Regular cardiac myocyte (primary cell): Measurements from ENCODE around the gene CDCA5. TPM values are rescaled to one million over a fixed set of nuclear protein-coding genes. Genes with fewer than 3 reads are reported as not detected.

Experiments
- total RNA-seq: library from RNA; depleted of rRNA; stranded (reverse); fragments of >200 nt; gene quantifications from 2 replicates; pipeline ENCODE4 v1.2.3, GENCODE V29; 2014

The CDCA5 gene, protein sequence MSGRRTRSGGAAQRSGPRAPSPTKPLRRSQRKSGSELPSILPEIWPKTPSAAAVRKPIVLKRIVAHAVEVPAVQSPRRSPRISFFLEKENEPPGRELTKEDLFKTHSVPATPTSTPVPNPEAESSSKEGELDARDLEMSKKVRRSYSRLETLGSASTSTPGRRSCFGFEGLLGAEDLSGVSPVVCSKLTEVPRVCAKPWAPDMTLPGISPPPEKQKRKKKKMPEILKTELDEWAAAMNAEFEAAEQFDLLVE
- 1.1 and 13.4 TPM in 2 replicates for total RNA-seq

DNA sequence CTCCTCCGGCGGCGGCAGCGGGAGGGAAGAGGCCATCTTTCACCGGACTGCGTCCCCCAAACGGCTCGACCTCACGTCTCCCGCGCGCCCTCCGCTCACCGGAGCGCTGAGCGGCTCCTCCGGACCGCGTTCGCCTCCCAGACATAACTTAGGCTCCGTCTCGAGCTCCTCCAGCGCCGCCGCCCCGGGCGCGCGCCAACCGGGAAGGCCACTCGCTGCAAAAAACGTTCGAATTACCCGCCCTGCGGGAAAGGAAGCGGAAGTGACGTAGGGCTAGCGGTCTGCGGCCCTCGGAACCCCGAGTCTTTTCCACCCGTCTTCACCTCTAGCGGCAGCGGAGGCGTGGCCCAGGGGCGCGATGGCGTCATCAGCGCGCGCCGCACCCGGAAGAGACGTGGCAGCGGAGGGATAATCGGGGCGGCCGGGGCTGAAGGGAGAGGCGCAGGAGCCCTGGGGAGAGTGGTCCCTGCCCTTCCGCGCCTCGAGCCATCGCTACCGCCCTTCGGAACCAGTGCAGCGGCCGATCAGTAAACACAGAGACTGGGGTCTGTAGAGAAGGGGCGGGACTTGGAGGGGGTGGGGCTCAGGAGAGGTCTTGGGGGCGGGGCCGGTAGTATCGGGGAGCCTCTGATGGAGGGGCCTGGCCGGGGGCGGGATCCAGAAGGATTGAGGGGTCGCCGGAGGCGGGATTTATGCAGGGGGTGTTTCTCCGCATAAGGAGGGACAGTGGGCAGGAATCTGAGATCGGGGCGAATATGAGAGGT, at the start of gene CDCA5, which contains the start of gene ZFPL1:
TSS of gene CDCA5 (minus strand) at position 207 of the 764 bp plus-strand sequence. CDS start at position 145, 62 bp downstream.
TSS of gene ZFPL1 (plus strand) at position 389 of the 764 bp plus-strand sequence. CDS start 477 bp downstream, outside the sequence.

DNA sequence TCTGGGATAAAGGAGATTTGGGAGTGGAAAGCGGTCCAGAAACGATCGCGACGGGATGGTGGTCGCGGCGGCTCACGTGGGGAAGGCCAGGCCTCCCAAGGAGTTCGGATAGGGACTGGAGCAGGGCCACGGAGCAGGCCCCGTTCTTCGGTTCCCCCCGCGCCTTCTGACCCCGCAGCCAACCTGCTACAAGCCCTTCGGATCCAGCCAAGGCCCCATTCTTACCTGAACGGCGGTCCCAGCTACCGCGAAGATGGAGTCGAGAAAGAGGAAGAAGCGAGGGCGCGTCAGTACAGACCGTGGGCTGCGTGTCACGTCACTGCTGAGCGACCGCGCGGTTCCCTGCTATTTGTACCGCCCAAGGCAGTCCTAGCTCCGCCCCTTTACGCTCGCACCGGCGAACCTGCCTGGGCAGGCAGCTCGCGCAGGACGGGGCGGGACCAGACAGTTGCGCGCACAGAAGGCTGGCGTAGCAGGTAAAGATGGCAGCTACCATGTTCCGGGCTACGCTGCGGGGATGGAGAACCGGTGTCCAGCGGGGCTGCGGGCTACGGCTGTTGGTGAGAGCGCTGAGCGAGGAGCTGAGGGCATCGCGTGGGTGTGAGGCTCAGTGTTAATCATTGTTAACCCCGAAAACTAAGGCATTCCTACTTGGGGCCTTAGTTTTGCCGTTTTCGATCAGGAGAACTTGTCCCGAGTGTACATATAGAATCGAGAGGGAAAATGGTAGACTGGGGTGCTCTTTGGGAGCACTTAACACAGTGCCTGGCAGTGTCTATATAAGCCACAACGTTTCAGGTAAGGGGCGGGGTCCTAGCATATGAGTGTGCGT, 38.2 kb upstream of the CDCA5 start, which contains the start of the genes FAU and MRPL49:
TSS of gene FAU (minus strand) at position 270 of the 832 bp plus-strand sequence. CDS start 321 bp downstream, outside the sequence.
TSS of gene MRPL49 (plus strand) at position 457 of the 832 bp plus-strand sequence. CDS start at position 483, 26 bp downstream.

DNA sequence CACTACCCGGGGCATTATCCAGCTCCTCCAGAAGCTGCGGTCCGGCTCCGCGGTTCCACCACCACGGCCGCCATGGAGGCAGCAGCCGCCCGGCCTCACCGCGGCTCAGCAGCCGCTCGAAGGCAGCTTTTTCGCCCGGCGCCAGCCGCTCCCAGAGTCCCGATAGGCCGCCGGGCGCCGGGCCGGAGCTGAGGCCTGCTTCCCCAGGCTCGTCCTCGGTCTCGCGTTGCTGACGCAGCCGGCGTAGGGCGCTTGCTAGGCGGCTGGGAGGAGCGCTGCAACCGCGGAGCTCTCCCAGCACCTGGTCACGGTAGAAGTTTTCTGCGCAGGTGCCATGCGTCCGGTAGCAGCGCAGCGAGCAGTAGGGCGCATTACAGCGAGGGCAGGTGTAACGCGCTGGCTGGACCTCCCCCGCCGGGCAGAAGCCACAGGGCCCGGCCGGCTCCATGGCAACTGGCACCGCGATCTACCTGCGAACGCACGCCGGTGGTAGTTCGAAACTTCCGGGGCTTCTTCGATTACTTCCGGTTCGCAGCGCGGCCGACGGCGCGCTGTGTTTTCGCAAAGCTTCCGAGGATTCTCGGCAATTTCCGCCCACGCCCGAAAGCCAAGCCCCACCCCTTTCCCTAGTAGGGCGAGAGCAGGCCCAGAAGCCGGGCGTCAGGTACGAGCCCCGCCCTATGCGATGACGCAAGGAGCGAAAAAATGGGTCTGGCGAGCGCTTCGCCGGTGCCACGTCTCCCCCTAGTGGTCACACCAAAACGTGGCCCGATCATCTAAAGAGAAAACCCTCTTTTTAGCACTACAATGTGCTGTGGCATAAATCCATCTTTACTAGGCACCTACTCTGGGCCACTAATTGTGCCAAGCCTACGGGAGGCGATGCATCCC, 33.6 kb upstream of the CDCA5 start, which contains the start of gene ZNHIT2:
TSS of gene ZNHIT2 (minus strand) at position 496 of the 891 bp plus-strand sequence. CDS start at position 448, 48 bp downstream.

DNA sequence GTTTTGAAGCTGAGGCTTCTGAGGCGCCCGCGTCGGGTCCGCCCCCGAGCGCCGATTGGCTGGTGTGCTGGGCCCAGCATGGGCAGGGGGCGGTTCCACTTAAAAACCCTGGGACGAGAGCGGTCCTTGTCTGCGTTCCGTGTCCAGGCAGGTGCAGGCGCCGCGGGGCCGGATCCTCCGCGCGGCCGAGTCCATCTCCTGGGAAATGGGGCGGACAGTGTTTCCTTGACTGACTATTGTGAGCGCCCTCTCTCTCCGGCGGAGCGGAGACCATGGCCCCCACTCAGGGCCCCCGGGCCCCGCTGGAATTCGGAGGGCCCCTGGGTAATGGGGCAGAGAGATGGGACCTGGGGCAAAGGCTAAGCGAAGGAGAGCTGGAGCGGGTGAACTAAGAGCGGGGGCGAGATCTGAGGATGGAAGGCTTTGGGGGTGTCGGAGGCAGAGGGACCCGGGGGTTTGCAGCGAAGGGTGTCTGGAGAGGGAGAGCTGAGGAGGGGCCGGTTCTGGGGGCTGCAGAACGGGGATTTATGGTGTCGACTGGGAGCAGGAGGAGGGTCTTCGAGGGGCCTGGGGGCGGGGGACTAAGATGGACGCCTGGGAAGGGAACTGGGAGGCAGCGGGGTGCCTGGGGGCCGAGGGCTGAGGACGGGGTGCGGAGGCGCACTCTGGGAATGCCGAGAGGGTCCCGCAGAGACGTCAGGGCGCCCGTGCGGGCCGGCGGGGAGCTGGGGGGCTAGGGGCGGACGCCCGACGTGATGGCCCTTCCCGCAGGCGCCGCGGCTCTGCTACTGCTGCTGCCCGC, 28.1 kb upstream of the CDCA5 start, which contains the start of gene TM7SF2:
TSS of gene TM7SF2 (plus strand) at position 129 of the 802 bp plus-strand sequence. CDS start at position 273, 144 bp downstream.

DNA sequence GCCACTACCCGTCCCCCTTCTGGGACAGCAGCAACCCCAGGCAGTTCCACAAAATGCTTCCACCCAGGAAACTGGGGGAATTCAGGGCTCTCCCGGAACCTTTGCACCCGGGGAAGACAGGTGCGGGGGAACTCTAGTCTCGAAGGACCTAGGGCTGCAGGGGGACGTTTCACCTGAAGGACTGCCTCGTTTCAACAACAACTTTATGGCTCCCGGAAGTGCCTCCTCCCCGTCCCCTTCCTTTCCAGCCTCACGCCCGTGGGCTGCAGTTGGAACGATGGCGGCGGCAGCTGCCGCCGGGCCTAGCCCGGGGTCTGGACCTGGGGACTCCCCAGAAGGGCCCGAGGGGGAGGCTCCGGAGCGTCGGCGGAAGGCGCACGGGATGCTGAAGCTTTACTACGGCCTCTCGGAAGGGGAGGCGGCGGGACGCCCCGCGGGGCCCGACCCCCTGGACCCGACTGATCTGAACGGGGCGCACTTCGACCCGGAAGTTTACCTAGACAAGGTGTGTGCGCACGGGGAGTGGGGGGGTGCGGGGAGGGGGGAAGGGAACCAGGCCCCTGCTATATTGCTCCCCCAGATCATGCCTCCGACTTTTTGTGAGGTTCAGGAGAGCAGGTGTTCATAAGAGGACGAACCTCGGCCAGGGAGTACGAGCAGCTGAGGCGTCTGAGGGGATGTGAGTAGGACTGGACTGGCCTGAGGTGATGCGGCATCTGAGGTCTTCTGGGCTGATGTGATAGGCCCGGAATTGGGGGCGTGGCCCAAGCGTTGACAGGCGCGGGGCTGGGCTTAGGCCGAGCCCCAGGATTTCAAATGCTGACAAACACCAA, 12.3 kb upstream of the CDCA5 start, which contains the start of gene VPS51:
TSS of gene VPS51 (plus strand) at position 241 of the 833 bp plus-strand sequence. CDS start at position 278, 37 bp downstream.

DNA sequence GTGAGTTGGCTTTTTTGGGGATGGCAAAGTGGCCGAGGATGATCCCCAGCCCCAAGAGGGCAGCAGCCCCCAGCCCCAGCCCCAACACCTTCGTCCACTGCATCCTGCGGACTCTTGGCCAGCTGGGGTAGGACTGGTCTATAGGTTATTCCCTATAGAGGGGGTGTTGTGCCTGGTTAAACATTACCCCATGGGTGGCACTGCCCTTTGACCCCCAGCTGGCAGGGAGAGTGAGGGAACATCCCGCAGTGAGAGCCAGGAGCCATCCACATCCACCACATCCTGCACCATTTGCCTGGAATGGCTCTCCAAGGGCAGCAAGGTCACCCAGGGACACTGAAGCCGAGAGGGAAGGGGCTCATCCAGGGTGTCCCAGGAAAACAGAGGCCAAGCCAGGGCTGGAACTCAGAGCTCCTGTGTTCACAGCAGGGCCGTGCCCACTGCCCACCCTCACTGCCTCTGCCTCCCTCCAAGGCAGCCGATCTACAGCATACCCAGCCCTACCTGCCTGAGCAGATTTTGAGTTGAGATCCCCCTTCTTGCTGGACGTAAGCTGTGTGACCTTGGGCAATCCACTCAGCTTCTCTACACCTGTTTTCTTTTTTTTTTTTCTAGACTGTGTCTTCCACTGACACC, 25.3 kb downstream of the CDCA5 start, which contains the start of gene NAALADL1:
TSS of gene NAALADL1 (minus strand) at position 135 of the 636 bp plus-strand sequence. CDS start at position 103, 32 bp downstream.

DNA sequence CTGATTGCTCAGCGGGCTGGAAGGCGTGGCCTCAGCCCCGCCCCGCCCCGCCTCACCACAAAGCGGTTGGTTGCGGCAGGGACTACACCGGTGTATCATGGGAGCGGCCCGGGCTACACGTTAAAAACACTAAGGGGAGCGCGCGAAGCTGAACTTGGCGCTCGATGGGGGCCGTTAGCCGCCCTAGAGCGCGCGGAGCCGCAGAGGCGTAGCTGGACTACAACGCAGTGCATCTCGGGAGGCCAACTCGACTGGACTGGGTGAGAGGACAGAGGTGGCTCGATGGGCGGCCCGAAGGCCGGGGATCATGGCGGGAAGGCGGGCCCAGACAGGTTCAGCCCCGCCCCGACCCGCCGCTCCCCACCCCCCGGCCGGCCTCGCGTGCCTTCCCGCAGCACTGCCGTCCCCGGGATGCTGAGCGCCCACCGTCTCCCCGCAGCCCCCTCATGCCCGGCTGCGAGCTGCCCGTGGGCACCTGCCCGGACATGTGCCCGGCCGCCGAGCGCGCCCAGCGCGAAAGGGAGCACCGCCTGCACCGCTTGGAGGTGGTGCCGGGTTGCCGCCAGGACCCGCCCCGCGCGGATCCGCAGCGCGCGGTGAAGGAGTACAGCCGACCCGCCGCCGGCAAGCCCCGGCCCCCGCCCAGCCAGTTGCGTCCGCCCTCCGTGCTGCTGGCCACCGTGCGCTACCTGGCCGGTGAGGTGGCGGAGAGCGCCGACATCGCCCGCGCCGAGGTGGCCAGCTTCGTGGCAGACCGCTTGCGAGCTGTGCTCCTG, 42.8 kb downstream of the CDCA5 start, which contains the start of gene SAC3D1:
TSS of gene SAC3D1 (plus strand) at position 364 of the 776 bp plus-strand sequence. CDS start at position 447, 83 bp downstream.

Other genes starting within 250 kb of the CDCA5 start
- 0.19 and 1.1 TPM in 2 replicates for gene CDC42BPG, start 239.4 kb downstream of the CDCA5 start, total RNA-seq
- 75.0 and 126 TPM in 2 replicates for gene EHD1, start 205.4 kb downstream of the CDCA5 start, total RNA-seq
- gene ATG2A, start 166.8 kb downstream of the CDCA5 start, total RNA-seq: 10.9 and 19.7 TPM in 2 replicates
- 12.7 and 30.4 TPM in 2 replicates for gene PPP2R5B, start 159.4 kb downstream of the CDCA5 start, total RNA-seq
- not detected in 2 replicates for gene GPHA2, start 148.1 kb downstream of the CDCA5 start, total RNA-seq
- gene MAJIN, start 111.9 kb downstream of the CDCA5 start, total RNA-seq: not detected in 2 replicates
- gene BATF2, start 87.1 kb downstream of the CDCA5 start, total RNA-seq: 0.28 and 0.77 TPM in 2 replicates
- gene ARL2, start 69.9 kb downstream of the CDCA5 start, total RNA-seq: 58.5 and 94.1 TPM in 2 replicates
- 7.9 and 8.4 TPM in 2 replicates for gene SNX15, start 56.6 kb downstream of the CDCA5 start, total RNA-seq
- gene SAC3D1, start 42.8 kb downstream of the CDCA5 start, total RNA-seq: 8.2 and 18.6 TPM in 2 replicates
- gene NAALADL1, start 25.5 kb downstream of the CDCA5 start, total RNA-seq: 16.9 and 21.4 TPM in 2 replicates
- gene ZFPL1, start 182 bp upstream of the CDCA5 start, total RNA-seq: 23.4 and 36.8 TPM in 2 replicates
- gene VPS51, start 12.2 kb upstream of the CDCA5 start, total RNA-seq: 120 and 121 TPM in 2 replicates
- gene TM7SF2, start 27.8 kb upstream of the CDCA5 start, total RNA-seq: 8.6 and 14.7 TPM in 2 replicates
- gene ZNHIT2, start 33.7 kb upstream of the CDCA5 start, total RNA-seq: 8.2 and 14.8 TPM in 2 replicates
- gene FAU, start 38.1 kb upstream of the CDCA5 start, total RNA-seq: 204 and 252 TPM in 2 replicates
- gene MRPL49, start 38.3 kb upstream of the CDCA5 start, total RNA-seq: 52.9 and 54.7 TPM in 2 replicates
- 12.4 and 15.1 TPM in 2 replicates for gene SYVN1, start 50.5 kb upstream of the CDCA5 start, total RNA-seq
- gene SPDYC, start 86.2 kb upstream of the CDCA5 start, total RNA-seq: not detected in 2 replicates
- gene CAPN1, start 97.9 kb upstream of the CDCA5 start, total RNA-seq: 61.7 and 142 TPM in 2 replicates
- 4.5 and 16.9 TPM in 2 replicates for gene POLA2, start 177.9 kb upstream of the CDCA5 start, total RNA-seq
- 10.9 and 18.3 TPM in 2 replicates for gene CDC42EP2, start 230.8 kb upstream of the CDCA5 start, total RNA-seq
- 27.9 and 29.9 TPM in 2 replicates for gene DPF2, start 249.8 kb upstream of the CDCA5 start, total RNA-seq